Adrenal gland (tissue), 12 donors: ENCODE data around the gene MBTPS2. TPM values are rescaled to one million over a fixed set of nuclear protein-coding genes. Genes with fewer than 3 reads are reported as not detected.

Experiments used
- DNase-seq, 7 donors: peaks; one replicate each; pipeline ENCODE4 v3.0.0-alpha.2; 2019 to 2020
- H3K27ac ChIP-seq, 5 donors: fragments of 200-600 bp; sonication (generic) in 4 of 5; 1 replicate in 3 of 5; 2 replicates in 2 of 5; pipeline versions ENCODE4 v1.5.1 to v1.8.0; 2016 to 2020; ENCODE audit warnings: mild to moderate bottlenecking in 1 of 5
- H3K27me3 ChIP-seq: fragments of 200-600 bp; 2 replicates; pipeline ENCODE4 v1.8.0; 2021
- H3K36me3 ChIP-seq, 2 donors: fragments of 200-600 bp; replicated peaks in 1 of 2; 1 replicate in 1 of 2; 2 replicates in 1 of 2; pipeline versions ENCODE4 v1.5.1 to v1.8.0; 2018 to 2022
- H3K4me1 ChIP-seq, 2 donors: fragments of 200-600 bp; replicated peaks in 1 of 2; 1 replicate in 1 of 2; 2 replicates in 1 of 2; pipeline versions ENCODE4 v1.5.1 to v1.8.0; 2018 to 2021
- H3K4me3 ChIP-seq, 4 donors: fragments of 200-600 bp; sonication (generic) in 3 of 4; one replicate each; pipeline ENCODE4 v1.5.1; 2016 to 2018
- H3K9me3 ChIP-seq, 3 donors: fragments of 200-600 bp; sonication (generic) in 1 of 3; replicated peaks in 1 of 3; 1 replicate in 2 of 3; 2 replicates in 1 of 3; pipeline versions ENCODE4 v1.5.1 to v1.8.0; 2016 to 2021
- CTCF ChIP-seq, 6 experiments: fragments of 450-650 bp in 4 of 6; fragments of 200-600 bp in 2 of 6; sonication (generic) in 1 of 6; IDR thresholded peaks; 1 replicate in 5 of 6; 2 replicates in 1 of 6; pipeline versions ENCODE4 v1.5.1 to v1.8.0; 2016 to 2021; ENCODE audit warnings: antibody characterized with exemption in 6 of 6, mild to moderate bottlenecking in 2 of 6, moderate library complexity in 1 of 6
- POLR2A ChIP-seq, 2 donors: fragments of 450-650 bp; IDR thresholded peaks; one replicate each; pipeline ENCODE4 v1.6.1; 2017; ENCODE audit warnings: antibody characterized with exemption in 2 of 2, mild to moderate bottlenecking in 2 of 2, moderate library complexity in 1 of 2
- WGBS, 4 donors: extraction: QIAGEN DNeasy Blood & Tissue Kit in 2 of 4; methylation state at CpG; one replicate each; pipeline versions ENCODE4 v1.1.5 to v1.1.7; 2013 to 2017; 5-methylcytosine and 5-hydroxymethylcytosine counted together
- intact Hi-C, 2 donors: fragments of 100-400 bp; cut with DNase I; formaldehyde crosslinking; loops; one replicate each; pipeline versions ENCODE4 v1.14.1 to v1.15.0; 2022 to 2023
- polyA plus RNA-seq, 3 donors: library from polyadenylated mRNA; stranded (reverse); fragments of 200-250 nt in 2 of 3; fragments of 350-450 nt in 1 of 3; fragmentation: Illumina TruSeq in 1 of 3; extraction: RNeasy Lipid Tissue Mini Kit (QIAGEN cat#74804) in 1 of 3; gene quantifications; one replicate each; pipeline ENCODE4 v1.2.3, GENCODE V29; 2013 to 2014
- small RNA-seq, 2 donors: library from RNA; depleted of rRNA; stranded (forward); fragments of <200 nt; gene quantifications; one replicate each; pipeline ENCODE3, GENCODE V24; 2016
- total RNA-seq, 9 donors: library from RNA; depleted of rRNA in 4 of 9; stranded (reverse); fragments of >200 nt in 4 of 9; fragments of 120-200 nt in 1 of 9; fragmentation: NEBNext Ultra II Directional in 1 of 9; extraction: Animal tissue kit (Norgen Biotek cat#: 25700) in 1 of 9; gene quantifications; one replicate each; pipeline versions ENCODE4 v1.1.0 to v1.2.4, GENCODE V29; 2013 to 2023
- donor health status: healthy with polysubstance abuse.
- donor health status: Bipolar disorder and iron deficiency.
- donor health status: DM: yes; HTN: yes; CAD: no.
- donor health status: DM: no; HTN: no; CAD: no.
- donor health status: DM: no; HTN: no; CAD: no.
- donor health status: DM: yes; HTN: yes; CAD: no.

MBTPS2 gene
- total and polyA plus RNA-seq, 12 donors = 2.1 to 25.2 (median 16.9) TPM

- 41 to 67% (median 56%) methylated on average over 1 of the region's 1 CpG for WGBS, 4 donors
Measured at GRCh38 chrX:21930986-21931385, 91.6 kb downstream of the MBTPS2 start.

DNA sequence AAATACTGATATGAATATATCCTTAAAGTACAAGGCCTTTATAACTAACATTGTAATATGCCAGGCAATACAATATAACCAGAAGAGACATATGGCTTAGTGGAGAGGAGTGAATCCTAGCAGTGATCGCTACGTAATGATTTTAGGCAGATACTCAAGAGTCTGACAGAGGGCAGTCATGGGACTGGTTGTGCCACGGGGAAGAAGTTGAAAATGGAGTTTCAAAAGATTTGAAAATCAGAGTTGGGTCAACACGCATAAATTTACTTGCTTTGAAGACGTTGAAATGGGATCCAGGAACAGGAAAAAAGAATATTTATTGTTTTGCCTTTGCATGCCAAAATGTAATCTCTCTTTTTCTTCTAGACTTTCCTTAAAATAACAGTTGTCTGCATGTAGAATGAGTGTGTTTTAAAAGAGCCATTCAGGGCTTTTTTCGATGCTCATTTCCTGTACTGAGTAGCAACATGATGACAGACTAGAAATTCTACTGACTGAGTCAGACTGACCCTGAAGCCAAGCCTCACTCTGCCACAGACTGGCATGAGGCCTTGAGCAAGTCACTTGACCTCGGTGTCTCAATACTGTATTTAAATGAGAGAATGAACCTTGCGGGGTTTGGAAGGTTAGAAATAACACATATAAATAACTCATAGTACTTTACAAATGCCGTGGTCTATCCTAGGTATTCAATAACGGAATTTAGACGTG, 93.0 kb downstream of the MBTPS2 start:
- H3K4me1 ChIP-seq = no peaks in the 10 kb centered on the region
- TF ChIP-seq CTCF (IDR thresholded peaks at IDR 0.05) (no peak), POLR2A (IDR thresholded peaks at IDR 0.05) (peak in 1 of 2 donors; percentile 16)
- H3K4me3 ChIP-seq = no peak overlapping the region
- 30 to 41% (median 37%) methylated on average over 11 of the region's 11 CpGs for WGBS, 4 donors
- no peaks in the 10 kb centered on the region for H3K9me3 ChIP-seq
- peaks cover 4% of the 10 kb centered on the region for H3K27me3 ChIP-seq
- intact Hi-C loops = no loop called here
- peak overlapping the region; percentile 30 to 81 (median 75) for H3K27ac ChIP-seq
- peak; percentile 53 to 85 (median 80) for DNase-seq
- no peaks in the 10 kb centered on the region for H3K36me3 ChIP-seq

More at GRCh38 chrX:21930986-21931385, 91.6 kb downstream of the MBTPS2 start:
- TF ChIP-seq CTCF (IDR thresholded peaks at IDR 0.05) = no peak
- TF ChIP-seq POLR2A (IDR thresholded peaks at IDR 0.05) = no peak
- Histone ChIP-seq H3K27me3 (peaks cover 4% of the 10 kb centered on the region), H3K36me3 (no peaks in the 10 kb centered on the region), H3K4me1 (peaks cover 0 to 4% of the 10 kb centered on the region in 2 donors), H3K4me3 (no peak overlapping the region), H3K9me3 (no peaks in the 10 kb centered on the region), H3K27ac (no peak overlapping the region)
- DNase-seq = no peak
- intact Hi-C loops = no loop called here

GRCh38 chrX:21933077-21933476, 93.7 kb downstream of the MBTPS2 start:
- peak in 5 of 7 donors; percentile 30 to 33 (median 31) for DNase-seq
- no peaks in the 10 kb centered on the region for H3K9me3 ChIP-seq
- no peak overlapping the region for H3K4me3 ChIP-seq
- intact Hi-C loops = no loop called here
- 45 to 64% (median 57%) methylated on average over 5 to 7 of the region's 7 CpGs for WGBS, 4 donors
- H3K36me3 ChIP-seq = no peaks in the 10 kb centered on the region
- no peaks in the 10 kb centered on the region for H3K4me1 ChIP-seq
- peak overlapping the region; percentile 30 to 81 (median 72) for H3K27ac ChIP-seq
- H3K27me3 ChIP-seq = peaks cover 4% of the 10 kb centered on the region
- TF ChIP-seq CTCF (IDR thresholded peaks at IDR 0.05) (no peak), POLR2A (IDR thresholded peaks at IDR 0.05) (no peak)

DNA sequence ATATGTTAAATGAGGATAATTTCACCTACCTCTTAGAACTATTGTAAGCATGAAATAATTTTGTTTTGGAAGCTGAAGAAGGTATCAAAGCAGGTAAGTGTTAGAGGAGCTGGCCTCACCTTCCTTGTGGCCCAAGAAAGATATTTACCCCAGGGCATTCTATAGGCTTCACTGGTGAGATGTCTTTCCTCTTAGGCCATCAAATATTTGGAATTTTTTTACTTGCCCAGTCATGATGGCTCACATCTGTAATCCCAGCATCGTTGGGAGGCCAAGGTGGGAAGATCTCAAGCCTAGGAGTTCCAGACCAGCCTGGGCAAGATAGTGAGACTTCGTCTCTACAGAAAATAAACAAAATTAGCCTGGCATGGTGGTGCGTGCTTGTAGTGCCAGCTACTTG, 95.0 kb downstream of the MBTPS2 start:
- WGBS, 4 donors = 79 to 95% (median 87%) methylated on average over 3 of the region's 3 CpGs
- Histone ChIP-seq H3K4me3 (no peak overlapping the region), H3K9me3 (no peaks in the 10 kb centered on the region), H3K27me3 (no peaks in the 10 kb centered on the region), H3K27ac (no peak overlapping the region), H3K36me3 (no peaks in the 10 kb centered on the region), H3K4me1 (no peaks in the 10 kb centered on the region)
- intact Hi-C loops = no loop called here
- DNase-seq = no peak
- no peak for TF ChIP-seq CTCF (IDR thresholded peaks at IDR 0.05)
- TF ChIP-seq POLR2A (IDR thresholded peaks at IDR 0.05) = no peak

Small RNA genes lying within 50 kb of the gene (small RNA-seq; reads per million reads assigned to genes)
- 0 reads per million in 2 donors for gene U73479.1

Other genes starting within 250 kb of the MBTPS2 start
- gene KLHL34, start 181.3 kb upstream of the MBTPS2 start, total RNA-seq = under 1 TPM in 3 of 9 donors, not detected in 6; under 0.01 to 0.47 (median under 0.01) TPM
- under 1 TPM; 0.03 to 0.16 (median 0.04) TPM for gene KLHL34, start 181.3 kb upstream of the MBTPS2 start, polyA plus RNA-seq
- gene SMPX, start 81.5 kb upstream of the MBTPS2 start, total RNA-seq = not detected
- gene SMPX, start 81.5 kb upstream of the MBTPS2 start, polyA plus RNA-seq = under 1 TPM in 1 of 3 donors, not detected in 2; 0.10 TPM
- gene YY2, start 16.4 kb downstream of the MBTPS2 start, total RNA-seq = 1 to 10 TPM; 1.2 to 3.7 (median 2.0) TPM
- 1 to 10 TPM; 1.3 to 1.9 (median 1.7) TPM for gene YY2, start 16.4 kb downstream of the MBTPS2 start, polyA plus RNA-seq
- 100 to 1,000 TPM in 6 of 9 donors, 10 to 100 TPM in 3; 68.3 to 265 (median 138) TPM for gene SMS, start 101.1 kb downstream of the MBTPS2 start, total RNA-seq
- 100 to 1,000 TPM in 1 of 3 donors, 10 to 100 TPM in 2; 78.6 to 138 (median 99.5) TPM for gene SMS, start 101.1 kb downstream of the MBTPS2 start, polyA plus RNA-seq
- under 1 TPM in 8 of 9 donors, not detected in 1; 0.07 to 0.33 (median 0.12) TPM for gene PHEX, start 192.7 kb downstream of the MBTPS2 start, total RNA-seq
- under 1 TPM; 0.07 to 0.18 (median 0.08) TPM for gene PHEX, start 192.7 kb downstream of the MBTPS2 start, polyA plus RNA-seq